IMR-90 (cell line): ENCODE data around the gene RNF181.

Experiments
- MXI1 ChIP-seq: IDR thresholded peaks from 2 replicates; pipeline ENCODE4 v1.6.1; 2012; ENCODE audit warnings: low read depth, mild to moderate bottlenecking, low read length, moderate library complexity, borderline replicate concordance
- POLR2A ChIP-seq: IDR thresholded peaks from 2 replicates; pipeline ENCODE4 v1.6.1; 2012; ENCODE audit warnings: mild to moderate bottlenecking, low read depth, low read length
- RAD21 ChIP-seq: IDR thresholded peaks from 2 replicates; pipeline ENCODE4 v1.6.1; 2012; ENCODE audit warnings: low read length, improper control_type of control experiment
- TF ChIP-seq, protein P1 (sequence below): conservative IDR thresholded peaks from 2 replicates; pipeline ENCODE4 v1.5.1; 2012; ENCODE audit warnings: mild to moderate bottlenecking, low read depth, low read length, improper control_type of control experiment

DNA sequence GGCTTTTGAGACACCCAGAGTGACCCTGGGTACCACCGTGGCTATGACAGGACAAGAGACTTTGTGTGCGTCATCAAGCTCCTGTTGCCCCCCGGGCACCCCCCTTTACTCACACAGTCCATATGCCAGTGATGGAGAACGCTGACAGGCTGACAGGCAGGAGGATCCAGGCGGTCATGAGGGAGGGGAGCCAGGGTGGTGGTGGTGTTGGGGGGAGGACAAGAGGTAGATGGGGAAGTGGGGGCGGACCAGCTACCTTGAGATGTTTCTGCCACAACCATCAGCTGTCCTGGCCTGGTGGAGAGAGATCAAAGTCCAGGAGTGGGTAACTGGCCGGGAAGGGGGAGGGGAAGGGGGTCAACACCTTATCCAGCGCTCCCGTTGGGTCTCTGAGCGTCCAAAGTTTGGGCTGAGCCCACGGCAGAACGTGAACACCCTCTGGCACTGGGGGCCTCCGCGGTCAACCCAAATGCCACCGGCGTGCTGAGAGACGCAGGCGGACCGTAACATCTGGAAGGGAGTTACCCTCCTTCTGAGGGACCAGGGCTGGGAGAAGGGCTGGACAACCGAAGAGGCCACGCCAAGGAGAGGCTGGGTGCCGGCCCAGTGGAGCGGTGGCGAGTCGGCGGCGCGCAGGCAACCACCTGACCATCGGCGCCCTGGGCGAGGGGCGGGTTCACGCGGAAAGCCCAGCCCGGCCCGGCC, 6.4 kb downstream of the RNF181 start:
- TF ChIP-seq MXI1 (no peak), RAD21 (no peak), POLR2A (no peak)
- TF ChIP-seq, protein P1, sequence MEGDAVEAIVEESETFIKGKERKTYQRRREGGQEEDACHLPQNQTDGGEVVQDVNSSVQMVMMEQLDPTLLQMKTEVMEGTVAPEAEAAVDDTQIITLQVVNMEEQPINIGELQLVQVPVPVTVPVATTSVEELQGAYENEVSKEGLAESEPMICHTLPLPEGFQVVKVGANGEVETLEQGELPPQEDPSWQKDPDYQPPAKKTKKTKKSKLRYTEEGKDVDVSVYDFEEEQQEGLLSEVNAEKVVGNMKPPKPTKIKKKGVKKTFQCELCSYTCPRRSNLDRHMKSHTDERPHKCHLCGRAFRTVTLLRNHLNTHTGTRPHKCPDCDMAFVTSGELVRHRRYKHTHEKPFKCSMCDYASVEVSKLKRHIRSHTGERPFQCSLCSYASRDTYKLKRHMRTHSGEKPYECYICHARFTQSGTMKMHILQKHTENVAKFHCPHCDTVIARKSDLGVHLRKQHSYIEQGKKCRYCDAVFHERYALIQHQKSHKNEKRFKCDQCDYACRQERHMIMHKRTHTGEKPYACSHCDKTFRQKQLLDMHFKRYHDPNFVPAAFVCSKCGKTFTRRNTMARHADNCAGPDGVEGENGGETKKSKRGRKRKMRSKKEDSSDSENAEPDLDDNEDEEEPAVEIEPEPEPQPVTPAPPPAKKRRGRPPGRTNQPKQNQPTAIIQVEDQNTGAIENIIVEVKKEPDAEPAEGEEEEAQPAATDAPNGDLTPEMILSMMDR = no peak
